ENCODE results near the gene MAP7. TPM values are rescaled to one million over a fixed set of nuclear protein-coding genes. Genes with fewer than 3 reads are reported as not detected.
"Not testable (repeated sequence)": the region's sequence is repeated elsewhere in the genome, so short reads cannot be mapped to it uniquely, and the experiment has no call there.

Gene MAP7
- total and polyA plus RNA-seq, 8 donors = 15.7 to 22.0 (median 17.3) TPM

- DNase-seq (no peak), ATAC-seq (no peak)
- intact Hi-C loops (cut with DNase I) = no loop called here
- Histone ChIP-seq H3K27me3 (no peaks in the 10 kb centered on the region), H3K36me3 (no peaks in the 10 kb centered on the region), H3K27ac (no peak overlapping the region), H3K4me1 (no peaks in the 10 kb centered on the region), H3K4me3 (no peak overlapping the region), H3K9me3 (no peaks in the 10 kb centered on the region)
- TF ChIP-seq CTCF (IDR thresholded peaks at IDR 0.05) = no peak
These were observed 111.8 kb downstream of the MAP7 start for GRCh38 chr6:136438441-136438840.

GRCh38 chr6:136437246-136437645 lies 113.0 kb downstream of the MAP7 start:
- no peak for TF ChIP-seq CTCF (IDR thresholded peaks at IDR 0.05)
- Histone ChIP-seq H3K4me3 (no peak overlapping the region), H3K27me3 (no peaks in the 10 kb centered on the region), H3K4me1 (no peaks in the 10 kb centered on the region), H3K36me3 (no peaks in the 10 kb centered on the region), H3K27ac (no peak overlapping the region), H3K9me3 (no peaks in the 10 kb centered on the region)
- DNase-seq = no peak
- intact Hi-C loops (cut with DNase I) = no loop called here
- ATAC-seq = no peak

- Histone ChIP-seq H3K27ac (no peak overlapping the region), H3K4me1 (no peaks in the 10 kb centered on the region), H3K27me3 (no peaks in the 10 kb centered on the region), H3K36me3 (no peaks in the 10 kb centered on the region), H3K9me3 (no peaks in the 10 kb centered on the region), H3K4me3 (no peak overlapping the region)
- intact Hi-C loops (cut with DNase I) = no loop called here
- no peak for ATAC-seq
- TF ChIP-seq CTCF (IDR thresholded peaks at IDR 0.05) = no peak
- no peak for DNase-seq
These were observed 115.1 kb downstream of the MAP7 start for GRCh38 chr6:136435101-136435500.

GRCh38 chr6:136431306-136431705 lies 118.9 kb downstream of the MAP7 start:
- H3K4me3 ChIP-seq; H3K36me3 ChIP-seq; H3K4me1 ChIP-seq; H3K27me3 ChIP-seq; DNase-seq; intact Hi-C loops (cut with DNase I); ATAC-seq; H3K27ac ChIP-seq; H3K9me3 ChIP-seq: not testable (repeated sequence)

- H3K27me3 ChIP-seq = no peaks in the 10 kb centered on the region
- no peaks in the 10 kb centered on the region for H3K4me1 ChIP-seq
- intact Hi-C loops (cut with DNase I) = no loop called here
- ATAC-seq = no peak
- H3K9me3 ChIP-seq = no peaks in the 10 kb centered on the region
- DNase-seq = no peak
- TF ChIP-seq CTCF (IDR thresholded peaks at IDR 0.05) = no peak
- no peaks in the 10 kb centered on the region for H3K36me3 ChIP-seq
- no peak overlapping the region for H3K4me3 ChIP-seq
- no peak overlapping the region for H3K27ac ChIP-seq
These were observed 120.8 kb downstream of the MAP7 start for GRCh38 chr6:136429264-136430065.

GRCh38 chr6:136427378-136427717 lies 122.9 kb downstream of the MAP7 start:
- ATAC-seq = no peak

More at GRCh38 chr6:136427378-136427717, 122.9 kb downstream of the MAP7 start:
- no peaks in the 10 kb centered on the region for H3K4me1 ChIP-seq
- no peak for DNase-seq
- H3K27me3 ChIP-seq = no peaks in the 10 kb centered on the region
- no peaks in the 10 kb centered on the region for H3K9me3 ChIP-seq
- TF ChIP-seq CTCF (IDR thresholded peaks at IDR 0.05) = no peak
- intact Hi-C loops (cut with DNase I) = no loop called here
- H3K27ac ChIP-seq = no peak overlapping the region
- no peaks in the 10 kb centered on the region for H3K36me3 ChIP-seq
- no peak overlapping the region for H3K4me3 ChIP-seq
